Subcutaneous adipose tissue (tissue), 4 donors: ENCODE results near the gene PLD6. TPM values are rescaled to one million over a fixed set of nuclear protein-coding genes. Genes with fewer than 3 reads are reported as not detected.

Experiments used
- CTCF ChIP-seq: fragments of 450-650 bp; IDR thresholded peaks from one replicate; pipeline ENCODE4 v1.5.1; 2016; ENCODE audit warnings: low read depth, mild to moderate bottlenecking, control low read depth, antibody characterized with exemption, moderate library complexity
- total RNA-seq, 4 donors: library from RNA; depleted of rRNA; stranded (reverse); fragments of >200 nt; gene quantifications; one replicate each; pipeline ENCODE4 v1.1.0, GENCODE V29; 2016

Gene PLD6
- total RNA-seq, 4 donors from 2014 or later = 3.4 to 18.1 (median 3.7) TPM

GRCh38 chr17:17191961-17192381, 14.2 kb downstream of the PLD6 start:
- TF ChIP-seq CTCF = no peak

GRCh38 chr17:17191346-17191792, 14.8 kb downstream of the PLD6 start:
- TF ChIP-seq CTCF = no peak

- no peak for TF ChIP-seq CTCF
Observed at GRCh38 chr17:17190188-17190587, 15.9 kb downstream of the PLD6 start.

- TF ChIP-seq CTCF = no peak
Observed at GRCh38 chr17:17189559-17189958, 16.6 kb downstream of the PLD6 start.

GRCh38 chr17:17188586-17188985, 17.5 kb downstream of the PLD6 start:
- TF ChIP-seq CTCF = no peak

- no peak for TF ChIP-seq CTCF
Observed at GRCh38 chr17:17186551-17187505, 19.3 kb downstream of the PLD6 start.

GRCh38 chr17:17186051-17186450, 20.1 kb downstream of the PLD6 start:
- no peak for TF ChIP-seq CTCF
